ENCODE results near the gene PAX1. TPM values are rescaled to one million over a fixed set of nuclear protein-coding genes. Genes with fewer than 3 reads are reported as not detected.
A peak's percentile ranks its signal among the peaks of the same experiment; 100 is the strongest.

PAX1 gene
- total and polyA plus RNA-seq, 2 donors (not counting 1 experiment from before 2014, with no cell fraction given) = not detected

GRCh38 chr20:21715193-21715881, 9.9 kb downstream of the PAX1 start:
- Histone ChIP-seq H3K36me3 (ENCODE audit: control insufficient read depth, insufficient read depth, low read length) (no peaks in the 10 kb centered on the region), H3K4me1 (ENCODE audit: control insufficient read depth, extremely low read depth, insufficient read depth, low read length) (no peaks in the 10 kb centered on the region), H3K9ac (ENCODE audit: insufficient read depth, low read length) (no peak overlapping the region), H2AFZ (ENCODE audit: low read length) (no peak overlapping the region), H3K4me3 (replicated peaks in 1 of 4; ENCODE audit: control extremely low read depth in 1 of 4, insufficient read depth in 1 of 4, low read depth in 3 of 4, low read length in 4 of 4) (no peak overlapping the region), H3K9me3 (ENCODE audit: control insufficient read depth, insufficient read depth, low read depth, low read length) (no peaks in the 10 kb centered on the region), H3K79me2 (ENCODE audit: control insufficient read depth, insufficient read depth, low read length) (no peaks in the 10 kb centered on the region), H3K27me3 (ENCODE audit: control insufficient read depth, insufficient read depth, low read length) (peaks cover 5% of the 10 kb centered on the region), H3K27ac (ENCODE audit: insufficient read depth, low read length) (no peak overlapping the region), H3K4me2 (ENCODE audit: extremely low read depth, insufficient read depth, low read length) (no peak overlapping the region), H4K20me1 (ENCODE audit: control insufficient read depth, extremely low read depth, insufficient read depth, low read length) (no peaks in the 10 kb centered on the region)
- no peak for DNase-seq (ENCODE audit: low read depth in 2 of 2)
- TF ChIP-seq EZH2 (IDR thresholded peaks at IDR 0.05; ENCODE audit: low read length, missing control alignments) (no peak), CTCF (conservative IDR thresholded peaks at IDR 0.05 in 1 of 2, IDR thresholded peaks at IDR 0.05 in 1 of 2; ENCODE audit: low read depth in 1 of 2, low read length in 2 of 2) (no peak)

GRCh38 chr20:21719592-21720214, 14.2 kb downstream of the PAX1 start:
- Histone ChIP-seq H3K27me3 (ENCODE audit: control insufficient read depth, insufficient read depth, low read length) (no peaks in the 10 kb centered on the region), H3K36me3 (ENCODE audit: control insufficient read depth, insufficient read depth, low read length) (no peaks in the 10 kb centered on the region), H2AFZ (ENCODE audit: low read length) (no peak overlapping the region), H3K4me2 (ENCODE audit: extremely low read depth, insufficient read depth, low read length) (no peak overlapping the region), H3K27ac (ENCODE audit: insufficient read depth, low read length) (no peak overlapping the region), H4K20me1 (ENCODE audit: control insufficient read depth, extremely low read depth, insufficient read depth, low read length) (no peaks in the 10 kb centered on the region), H3K9ac (ENCODE audit: insufficient read depth, low read length) (no peak overlapping the region), H3K4me1 (ENCODE audit: control insufficient read depth, extremely low read depth, insufficient read depth, low read length) (no peaks in the 10 kb centered on the region), H3K4me3 (replicated peaks in 1 of 4; ENCODE audit: control extremely low read depth in 1 of 4, insufficient read depth in 1 of 4, low read depth in 3 of 4, low read length in 4 of 4) (no peak overlapping the region), H3K79me2 (ENCODE audit: control insufficient read depth, insufficient read depth, low read length) (no peaks in the 10 kb centered on the region), H3K9me3 (ENCODE audit: control insufficient read depth, insufficient read depth, low read depth, low read length) (no peaks in the 10 kb centered on the region)
- TF ChIP-seq CTCF (conservative IDR thresholded peaks at IDR 0.05 in 1 of 2, IDR thresholded peaks at IDR 0.05 in 1 of 2; ENCODE audit: low read depth in 1 of 2, low read length in 2 of 2) (peak; percentile 65 to 82), EZH2 (IDR thresholded peaks at IDR 0.05; ENCODE audit: low read length, missing control alignments) (no peak)
- peak; percentile 33 to 68 for DNase-seq (ENCODE audit: low read depth in 2 of 2)

- Histone ChIP-seq H3K4me3 (replicated peaks in 1 of 4; ENCODE audit: control extremely low read depth in 1 of 4, insufficient read depth in 1 of 4, low read depth in 3 of 4, low read length in 4 of 4) (no peak overlapping the region), H3K27me3 (ENCODE audit: control insufficient read depth, insufficient read depth, low read length) (no peaks in the 10 kb centered on the region), H3K9ac (ENCODE audit: insufficient read depth, low read length) (no peak overlapping the region), H3K4me2 (ENCODE audit: extremely low read depth, insufficient read depth, low read length) (no peak overlapping the region), H3K36me3 (ENCODE audit: control insufficient read depth, insufficient read depth, low read length) (no peaks in the 10 kb centered on the region), H3K4me1 (ENCODE audit: control insufficient read depth, extremely low read depth, insufficient read depth, low read length) (no peaks in the 10 kb centered on the region), H2AFZ (ENCODE audit: low read length) (no peak overlapping the region), H3K79me2 (ENCODE audit: control insufficient read depth, insufficient read depth, low read length) (no peaks in the 10 kb centered on the region), H4K20me1 (ENCODE audit: control insufficient read depth, extremely low read depth, insufficient read depth, low read length) (no peaks in the 10 kb centered on the region), H3K27ac (ENCODE audit: insufficient read depth, low read length) (no peak overlapping the region), H3K9me3 (ENCODE audit: control insufficient read depth, insufficient read depth, low read depth, low read length) (no peaks in the 10 kb centered on the region)
- no peak for TF ChIP-seq CTCF (conservative IDR thresholded peaks at IDR 0.05 in 1 of 2, IDR thresholded peaks at IDR 0.05 in 1 of 2; ENCODE audit: low read depth in 1 of 2, low read length in 2 of 2)
- TF ChIP-seq EZH2 (IDR thresholded peaks at IDR 0.05; ENCODE audit: low read length, missing control alignments) = no peak
- no peak for DNase-seq (ENCODE audit: low read depth in 2 of 2)
Measured at GRCh38 chr20:21725892-21726291, 20.4 kb downstream of the PAX1 start.
